NCI-H2196 (cell line): Measurements from ENCODE around the gene CLEC19A.
"Not testable (repeated sequence)": the region's sequence is repeated elsewhere in the genome, so short reads cannot be mapped to it uniquely, and the experiment has no call there.

Experiments used
- DNase-seq: peaks from one replicate; lab custom pipeline; 2025; ENCODE audit not compliant: unreplicated experiment; lab: John Stamatoyannopoulos, UW

CLEC19A gene

DNA sequence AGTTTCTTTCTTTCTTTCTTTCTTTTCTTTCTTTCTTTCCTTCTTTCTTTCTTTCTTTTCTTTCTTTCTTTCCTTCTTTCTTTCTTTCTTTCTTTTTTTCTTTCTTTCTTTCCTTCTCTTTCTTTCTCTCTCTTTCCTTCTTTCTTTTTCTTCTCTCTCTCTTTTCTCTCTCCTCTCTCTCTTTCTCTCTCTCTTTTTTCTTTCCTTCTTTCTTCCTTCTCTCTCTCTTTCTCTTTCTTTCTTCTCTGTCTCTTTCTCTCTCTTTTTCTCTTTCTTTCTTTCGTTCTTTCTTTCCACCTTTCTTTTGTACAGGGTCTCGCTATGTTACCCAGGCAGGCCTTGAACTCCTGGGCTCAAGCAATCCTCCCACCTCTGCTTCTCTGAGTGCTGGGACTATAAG lies 35.7 kb downstream of the CLEC19A start:
- not testable (repeated sequence) for DNase-seq

GRCh38 chr16:19323596-19323995 lies 38.1 kb downstream of the CLEC19A start:
- DNase-seq = no peak

DNA sequence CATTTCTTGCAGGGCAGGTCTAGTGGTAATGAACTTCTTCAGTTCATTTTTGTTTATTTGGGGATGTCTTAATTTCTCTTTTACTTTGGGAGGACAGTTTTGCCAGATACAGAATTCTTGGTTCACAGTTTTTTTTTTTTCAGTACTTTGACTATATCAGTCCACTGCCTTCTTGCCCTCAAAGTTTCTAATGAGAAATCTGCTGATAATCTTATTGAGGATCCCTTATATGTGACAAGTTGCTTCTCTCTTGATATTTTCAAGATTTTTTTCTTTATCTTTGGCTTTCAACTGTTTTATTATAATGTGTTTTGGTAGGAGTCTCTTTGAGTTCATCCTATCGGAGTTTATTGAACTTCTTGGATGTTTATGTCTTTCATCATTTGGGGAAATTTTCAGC lies 42.8 kb downstream of the CLEC19A start:
- no peak for DNase-seq

GRCh38 chr16:19329932-19330331 lies 44.4 kb downstream of the CLEC19A start:
- DNase-seq = no peak

- DNase-seq = no peak
Measured at GRCh38 chr16:19330841-19331397, 45.4 kb downstream of the CLEC19A start.

DNA sequence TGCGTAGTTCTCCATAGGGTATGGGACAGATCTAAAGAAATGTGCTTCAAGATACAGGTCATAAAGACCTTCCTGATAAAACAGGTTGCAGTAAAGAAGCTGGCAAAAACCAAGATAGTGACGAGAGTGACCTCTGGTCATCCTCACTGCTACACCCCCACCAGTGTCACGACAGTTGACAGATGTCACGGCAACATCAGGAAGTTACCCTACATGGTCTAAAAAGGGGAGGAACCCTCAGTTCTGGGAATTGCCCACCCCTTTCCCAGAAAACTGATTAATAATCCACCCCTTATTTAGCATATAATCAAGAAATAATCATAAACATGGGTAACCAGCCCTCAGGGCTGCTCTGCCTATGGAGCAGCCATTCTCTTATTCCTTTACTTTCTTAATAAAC lies 46.3 kb downstream of the CLEC19A start:
- no peak for DNase-seq

- DNase-seq = peak; percentile 20
Measured at GRCh38 chr16:19338335-19338734, 52.8 kb downstream of the CLEC19A start.

- no peak for DNase-seq
Measured at GRCh38 chr16:19344224-19344801, 58.8 kb downstream of the CLEC19A start.

DNA sequence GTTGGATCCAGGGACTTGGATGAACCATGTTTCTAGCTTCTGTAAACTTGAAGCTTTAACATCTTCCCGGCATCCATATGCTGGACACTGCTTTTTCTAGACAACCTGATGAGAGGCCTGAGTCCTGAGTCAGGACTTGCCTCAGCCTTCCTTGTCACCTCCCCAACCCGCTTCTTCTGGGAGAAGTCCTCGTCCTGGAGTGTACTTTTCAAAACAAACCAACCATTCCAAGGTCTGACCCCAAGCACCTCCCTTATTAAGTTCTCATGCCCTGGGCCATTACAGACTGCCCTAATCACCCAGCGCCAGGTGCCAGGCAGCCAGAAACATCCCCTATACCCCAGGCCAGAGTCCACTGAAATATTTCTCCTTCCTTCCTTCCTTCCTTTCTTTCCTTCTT lies 59.4 kb downstream of the CLEC19A start:
- no peak for DNase-seq

DNA sequence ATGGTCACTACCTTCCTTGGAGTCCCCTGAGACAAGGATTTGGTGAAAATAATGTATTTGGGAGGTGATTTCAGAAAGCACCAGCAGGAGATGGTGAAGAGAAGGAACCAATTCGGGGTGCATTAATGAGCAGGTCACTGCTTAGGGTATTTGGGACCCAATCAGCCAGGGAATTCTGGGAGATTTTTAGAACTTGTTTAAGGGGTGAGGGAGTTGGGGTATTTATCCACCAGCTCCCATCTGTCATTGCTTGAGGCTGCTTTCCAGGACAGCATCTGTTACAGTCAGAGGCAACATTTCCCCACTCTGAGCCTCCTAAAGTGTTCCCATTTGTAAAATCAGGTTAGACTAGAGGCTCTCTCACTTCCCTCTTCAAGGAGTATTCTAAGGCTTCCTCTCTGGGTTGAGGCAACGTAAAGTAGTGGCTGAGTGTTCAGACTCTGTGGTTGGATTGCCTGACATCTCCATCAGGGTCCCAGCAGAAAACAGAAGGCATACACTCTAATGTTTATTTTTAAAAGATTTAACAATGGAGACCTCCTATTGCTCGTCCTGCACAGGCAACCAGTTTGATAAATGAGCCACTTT lies 60.9 kb downstream of the CLEC19A start:
- DNase-seq = no peak

- no peak for DNase-seq
Measured at GRCh38 chr16:19348125-19348524, 62.6 kb downstream of the CLEC19A start.

DNA sequence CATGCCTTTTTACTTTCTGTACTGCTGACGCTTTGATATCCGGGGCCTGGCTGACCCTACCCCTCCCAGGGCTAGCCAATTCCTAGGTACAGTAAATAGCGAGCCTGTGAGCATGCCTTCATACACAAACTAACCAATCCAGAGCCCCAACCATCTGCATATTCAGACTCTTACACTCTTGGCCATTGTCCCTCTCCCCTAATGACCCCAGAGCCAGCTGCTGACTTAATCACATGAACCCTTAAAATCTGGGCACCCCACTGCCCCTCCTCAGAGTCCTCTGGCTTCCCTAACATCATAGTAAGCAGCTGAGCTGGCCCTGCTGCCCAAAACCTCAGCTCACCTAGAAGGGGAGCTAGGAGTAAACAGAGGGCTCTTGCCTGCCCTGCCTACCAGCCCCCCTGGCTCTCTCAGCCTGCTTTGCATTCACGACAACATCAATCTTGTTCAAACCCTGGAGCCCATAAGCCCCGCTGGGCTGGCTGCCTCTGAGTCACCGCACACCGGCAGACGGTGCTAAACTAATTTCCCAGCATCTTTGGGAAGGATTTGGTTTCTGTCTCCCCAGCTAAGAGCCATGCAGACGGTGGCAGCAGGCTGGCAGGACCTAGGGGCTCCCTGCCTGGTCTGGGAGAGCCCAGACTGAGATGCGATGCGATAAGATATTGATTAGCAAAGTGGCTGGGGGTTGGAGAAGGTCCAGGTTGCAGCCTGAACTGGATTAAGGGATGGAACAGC lies 63.2 kb downstream of the CLEC19A start:
- no peak for DNase-seq

- DNase-seq = no peak
Measured at GRCh38 chr16:19354371-19354770, 68.8 kb downstream of the CLEC19A start.

- no peak for DNase-seq
Measured at GRCh38 chr16:19356024-19356952, 70.8 kb downstream of the CLEC19A start.

- DNase-seq = no peak
Measured at GRCh38 chr16:19359556-19359955, 74.0 kb downstream of the CLEC19A start.
